ENCODE measurements around the gene C14orf132.
"Not testable (repeated sequence)": the region's sequence is repeated elsewhere in the genome, so short reads cannot be mapped to it uniquely, and the experiment has no call there.

Gene C14orf132

GRCh38 chr14:96058576-96059200, 19.5 kb downstream of the C14orf132 start:
- DNase-seq, result no peak

DNA sequence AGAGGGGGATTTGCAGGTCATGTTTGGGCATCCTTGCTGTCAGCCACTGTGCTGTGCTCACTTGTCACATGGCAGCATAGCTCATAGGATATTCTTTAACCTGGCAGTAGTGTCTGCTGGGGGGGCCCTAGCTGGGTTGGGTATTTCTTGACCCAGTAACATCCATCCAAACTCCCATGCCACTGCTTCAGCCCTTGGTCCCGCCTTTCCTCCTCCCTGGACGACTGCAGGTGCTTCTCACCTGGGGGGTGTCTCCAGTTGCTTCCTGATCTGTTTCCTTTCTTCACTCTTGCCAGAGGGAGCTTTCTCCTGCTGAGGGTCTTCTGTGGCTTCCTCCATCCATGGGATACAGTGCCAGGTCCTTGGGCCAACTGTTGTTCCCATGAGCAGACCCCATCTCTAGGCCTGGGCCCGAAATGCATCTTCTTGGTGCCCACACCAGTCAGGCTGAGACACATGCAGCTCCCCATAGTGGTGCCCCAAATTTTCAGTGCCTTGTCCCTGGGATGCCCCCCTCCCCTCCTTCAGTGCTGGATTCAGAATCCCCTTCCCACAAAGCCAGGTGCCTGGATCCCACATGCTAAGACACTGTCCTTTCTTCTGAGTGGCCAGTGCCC, 20.5 kb downstream of the C14orf132 start:
- no peak for DNase-seq

DNA sequence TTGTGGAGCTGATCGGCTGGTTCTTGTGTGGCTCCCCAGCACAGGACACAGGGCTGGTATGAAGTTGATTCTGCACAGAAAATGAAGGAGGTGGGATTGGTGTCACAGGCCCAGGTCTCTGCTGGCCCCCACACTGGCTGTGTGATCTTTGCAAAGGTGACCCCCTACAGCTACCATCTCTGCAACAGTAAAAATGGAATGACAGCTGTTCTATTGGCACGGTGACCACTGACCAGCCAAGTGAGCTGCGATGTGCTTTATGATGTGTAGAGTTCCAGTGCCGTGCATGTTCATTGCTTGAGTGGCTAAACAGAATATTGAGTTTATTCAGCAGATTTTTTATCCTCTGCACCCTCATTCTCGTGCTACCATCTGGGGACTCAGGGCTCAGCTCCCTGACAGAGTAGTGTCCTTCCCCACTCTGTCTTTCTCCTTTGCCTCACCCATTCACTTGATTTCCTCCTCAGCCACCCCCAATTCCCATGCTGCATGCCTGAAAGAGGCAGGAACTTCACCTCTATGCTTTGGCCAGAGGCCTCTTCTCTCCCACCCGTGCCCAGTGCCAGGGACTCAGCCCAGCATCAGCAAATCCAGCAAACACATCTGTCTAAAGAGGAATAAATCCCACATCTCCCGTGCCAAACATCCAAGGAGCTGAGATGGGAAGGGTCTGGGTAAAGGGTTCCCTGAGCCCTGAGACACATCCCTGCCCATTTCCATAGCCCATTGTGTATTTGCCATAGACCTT, 21.2 kb downstream of the C14orf132 start:
- DNase-seq, result no peak

DNA sequence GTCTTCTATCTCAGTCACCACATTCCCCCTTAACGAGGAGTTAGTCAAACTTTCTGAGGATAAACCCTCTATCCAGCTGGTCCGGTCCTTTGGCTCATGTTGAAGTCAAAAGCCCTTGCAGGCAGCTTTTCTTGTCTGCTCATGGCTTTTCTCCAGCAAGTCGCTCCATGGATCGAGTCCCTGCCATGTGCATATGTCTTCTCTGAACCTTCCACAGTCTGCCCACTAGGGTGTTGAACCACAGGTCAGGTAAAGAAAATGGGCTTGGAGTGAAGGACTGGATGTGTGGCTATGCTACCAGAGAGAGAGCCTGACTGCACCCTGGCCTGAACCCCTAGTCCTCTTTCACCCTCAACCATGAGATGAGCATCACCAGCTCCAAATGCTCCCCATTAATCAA, 22.8 kb downstream of the C14orf132 start:
- no peak for DNase-seq

DNA sequence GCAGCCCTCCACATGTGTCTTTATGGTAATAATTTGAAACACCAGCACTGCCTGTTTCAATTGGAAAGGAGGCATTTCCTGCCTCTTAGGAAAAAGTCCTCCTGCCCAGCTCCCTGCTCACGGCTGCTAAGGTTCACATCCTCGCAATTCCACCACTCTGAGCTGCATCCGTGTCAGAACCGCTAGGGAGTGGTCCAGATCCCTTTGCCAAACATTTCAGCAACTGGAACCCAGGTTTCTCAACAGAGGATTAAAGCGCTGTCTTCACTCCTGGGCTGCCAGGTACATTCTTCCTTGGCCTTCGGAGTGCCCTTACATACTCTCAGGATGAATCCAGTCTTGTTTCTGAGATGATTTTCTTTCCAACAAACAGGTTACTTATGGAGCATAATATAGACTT, 23.3 kb downstream of the C14orf132 start:
- no peak for DNase-seq

GRCh38 chr14:96064866-96065265, 25.7 kb downstream of the C14orf132 start:
- no peak for DNase-seq

- peak in 17 of 58 donors; percentile 12 to 50 (median 30) for DNase-seq
These were observed 26.7 kb downstream of the C14orf132 start for GRCh38 chr14:96065661-96066459.

GRCh38 chr14:96066976-96067375, 27.8 kb downstream of the C14orf132 start:
- no peak for DNase-seq

DNA sequence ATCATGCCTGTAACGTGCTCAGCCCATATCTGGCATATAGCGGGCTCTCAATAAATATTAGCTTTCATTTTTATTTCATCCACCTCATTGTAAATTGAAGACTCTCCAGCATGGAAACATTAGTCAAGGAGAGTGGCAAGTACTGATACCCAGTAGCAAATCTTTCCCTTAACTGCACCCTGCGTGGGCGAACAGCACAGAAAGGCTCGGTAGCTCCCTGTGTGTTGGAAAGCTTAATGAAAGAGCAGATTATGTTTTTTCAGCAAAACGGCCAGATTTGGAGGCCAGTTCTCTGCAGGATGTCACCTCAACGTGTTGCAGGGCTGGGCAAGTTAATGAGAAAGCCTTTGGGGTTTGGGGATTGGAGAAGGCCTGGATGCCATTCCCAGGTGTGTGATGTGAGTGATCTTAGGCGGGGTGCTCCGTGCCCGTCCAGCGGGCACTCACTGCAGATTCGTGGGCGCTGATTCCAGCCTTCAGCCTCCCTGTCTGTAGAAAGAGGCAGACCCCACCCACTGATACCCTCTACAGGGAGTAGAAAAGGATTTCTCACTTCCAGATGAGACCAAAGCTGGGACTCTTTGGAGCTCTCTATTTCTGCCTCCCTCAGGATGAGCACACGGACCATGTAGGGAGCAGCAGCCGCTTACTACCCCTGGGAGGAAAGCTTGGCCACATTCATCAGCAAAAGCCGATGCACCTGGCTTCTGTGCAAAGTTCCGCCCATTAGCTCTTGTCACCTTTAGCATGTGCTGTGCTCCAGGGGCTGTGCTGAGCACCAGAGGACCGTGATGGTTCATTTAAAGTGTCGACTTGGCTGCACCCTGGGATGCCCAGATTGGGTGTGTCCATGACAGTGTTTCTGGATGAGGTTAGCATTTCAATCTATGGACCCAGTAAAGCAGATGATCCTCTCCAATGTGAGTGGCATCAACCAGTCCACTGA, 29.1 kb downstream of the C14orf132 start:
- DNase-seq, result peak in 2 of 58 donors; percentile 28 to 36

DNA sequence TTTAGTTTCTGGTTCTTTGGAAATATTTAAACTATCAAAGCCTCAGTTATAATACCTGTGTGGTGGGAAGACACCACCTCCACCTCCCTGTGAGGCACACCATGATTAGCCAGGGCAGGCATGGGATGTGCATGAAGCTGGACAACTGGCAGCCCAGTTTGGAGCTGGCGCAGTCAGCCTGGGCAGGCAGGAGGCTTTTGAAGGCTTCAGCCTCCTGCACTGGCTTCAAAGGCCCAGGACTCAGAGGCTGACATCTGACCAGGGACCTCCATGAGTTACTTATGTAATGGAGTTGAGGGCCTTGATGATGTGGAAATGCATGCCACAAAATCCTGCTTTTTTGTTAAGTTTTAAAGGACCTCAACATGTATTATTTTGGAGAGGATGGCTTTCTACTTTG, 30.3 kb downstream of the C14orf132 start:
- no peak for DNase-seq

DNA sequence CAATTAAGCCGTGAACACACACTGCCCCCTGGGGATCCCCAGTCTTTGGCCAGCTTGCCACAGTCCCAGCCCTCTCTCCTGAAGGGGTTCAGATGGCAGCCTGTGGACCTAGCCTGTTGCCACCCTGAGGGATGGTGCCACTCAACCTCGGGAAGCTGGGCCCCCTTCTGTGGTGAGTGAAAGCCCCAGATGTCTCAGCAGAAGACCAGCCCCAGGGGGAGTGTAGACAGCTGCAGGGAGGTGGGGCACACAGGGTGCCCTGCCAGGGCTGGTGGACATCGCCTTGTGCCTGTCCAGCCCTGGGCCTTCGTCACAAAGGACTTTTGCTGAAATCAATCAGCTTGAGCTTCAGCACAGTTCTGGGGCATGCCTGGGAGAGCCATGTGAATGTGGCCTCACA, 32.4 kb downstream of the C14orf132 start:
- DNase-seq, result no peak

- no peak for DNase-seq
These were observed 32.9 kb downstream of the C14orf132 start for GRCh38 chr14:96072076-96072475.

- no peak for DNase-seq
These were observed 33.6 kb downstream of the C14orf132 start for GRCh38 chr14:96072746-96073145.

GRCh38 chr14:96073260-96074039, 34.3 kb downstream of the C14orf132 start:
- not testable (repeated sequence) for DNase-seq

GRCh38 chr14:96077983-96078624, 38.9 kb downstream of the C14orf132 start:
- peak in 2 of 58 donors; percentile 20 to 28 for DNase-seq

- DNase-seq, result no peak
These were observed 39.5 kb downstream of the C14orf132 start for GRCh38 chr14:96078625-96079016.

- no peak for DNase-seq
These were observed 39.9 kb downstream of the C14orf132 start for GRCh38 chr14:96079066-96079465.

DNA sequence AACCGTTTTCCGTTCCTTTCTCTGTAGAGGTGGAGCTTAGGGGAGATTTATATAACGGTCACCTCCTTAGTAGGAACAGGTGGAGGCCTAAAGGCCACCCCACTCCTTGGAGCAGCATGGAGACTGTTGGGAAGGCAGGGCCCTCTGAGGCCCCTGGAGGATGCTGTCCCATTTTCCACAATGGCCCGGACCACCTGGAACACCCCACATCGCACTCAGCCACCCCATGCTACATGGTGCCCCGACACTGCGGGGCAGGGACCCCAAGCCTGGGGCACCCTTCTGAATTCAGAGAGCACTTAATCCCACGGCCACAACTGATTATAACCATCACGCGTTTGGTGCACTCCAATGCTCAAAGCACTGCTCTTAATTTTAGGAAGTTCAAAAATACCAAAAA, 41.4 kb downstream of the C14orf132 start:
- DNase-seq, result no peak

GRCh38 chr14:96081224-96081623, 42.1 kb downstream of the C14orf132 start:
- no peak for DNase-seq
